Stimulated activated CD8-positive, alpha-beta memory T cell treated with anti-CD3 and anti-CD28 coated beads, Interleukin-12 subunit alpha, Interleukin-12 subunit beta, amount 100 ng/mL, for 4 hours (primary cell): ENCODE results near the gene ZBED1.
"Not testable (repeated sequence)": the region's sequence is repeated elsewhere in the genome, so short reads cannot be mapped to it uniquely, and the experiment has no call there.

Source experiments
- DNase-seq: peaks from one replicate; pipeline ENCODE4 v3.0.0-alpha.2; 2020; ENCODE audit warnings: low read depth

ZBED1 gene

DNA sequence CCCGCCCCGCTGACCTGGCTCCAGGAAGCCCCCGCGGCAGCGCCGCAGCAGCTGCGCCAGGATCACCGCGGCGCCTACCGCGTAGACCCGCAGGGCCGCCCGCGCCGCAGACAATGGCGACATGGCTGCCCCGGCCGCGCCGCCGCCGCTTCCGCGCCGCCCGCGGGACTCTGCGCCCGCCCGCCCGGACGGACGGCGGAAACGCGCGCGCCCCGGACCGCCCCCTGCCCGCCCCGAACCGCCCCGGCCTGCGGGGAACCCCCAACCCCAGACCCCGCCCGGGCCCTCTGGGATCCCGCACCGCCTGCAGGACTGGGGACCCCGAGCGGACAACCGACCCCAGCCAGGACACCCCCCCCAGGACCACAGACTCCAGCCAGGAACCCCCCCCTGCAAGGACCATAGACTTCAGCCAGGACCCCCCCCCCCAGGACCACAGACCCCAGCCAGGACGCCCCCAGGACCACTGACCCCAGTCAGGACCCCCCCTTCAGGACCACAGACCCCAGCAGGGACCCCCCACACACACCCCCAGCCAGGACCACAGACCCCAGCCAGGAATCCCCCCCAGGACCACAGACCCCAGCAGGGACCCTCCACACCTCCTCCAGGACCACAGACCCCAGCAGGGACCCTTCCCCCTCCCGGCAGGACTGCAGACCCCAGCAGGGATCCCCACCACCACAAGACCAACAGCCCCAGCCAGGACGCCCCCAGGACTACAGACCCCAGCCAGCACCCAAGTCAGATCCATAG, at the start of gene ZBED1, which contains the start of gene DHRSX:
TSS of gene ZBED1 (minus strand) at position 174 of the 756 bp plus-strand sequence. CDS start 10,257 bp downstream, outside the sequence.
TSS of gene DHRSX (minus strand) at position 174 of the 756 bp plus-strand sequence. CDS start at position 123, 51 bp downstream.
- peak; percentile 17 for DNase-seq

DNA sequence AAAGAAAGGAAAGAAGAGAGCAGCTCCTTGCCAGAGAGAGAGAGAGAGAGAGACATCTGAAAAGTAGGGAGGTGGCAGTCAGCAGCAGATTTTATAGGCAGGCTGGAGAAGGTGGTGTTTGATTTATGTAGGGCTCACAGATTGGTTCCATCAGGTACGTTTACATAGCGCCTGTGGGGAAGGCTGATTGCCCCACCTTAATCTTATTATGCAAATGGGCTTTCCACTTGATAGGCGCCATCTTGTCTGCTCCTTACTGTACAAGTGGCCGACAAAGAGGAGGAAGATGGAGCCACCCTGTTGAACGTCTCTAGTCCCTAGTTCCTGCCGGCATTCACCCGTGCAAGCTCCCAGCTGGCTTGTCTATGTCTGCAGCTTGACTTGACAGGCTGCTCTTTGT, 49.1 kb upstream of the ZBED1 start:
- DNase-seq: no peak

DNA sequence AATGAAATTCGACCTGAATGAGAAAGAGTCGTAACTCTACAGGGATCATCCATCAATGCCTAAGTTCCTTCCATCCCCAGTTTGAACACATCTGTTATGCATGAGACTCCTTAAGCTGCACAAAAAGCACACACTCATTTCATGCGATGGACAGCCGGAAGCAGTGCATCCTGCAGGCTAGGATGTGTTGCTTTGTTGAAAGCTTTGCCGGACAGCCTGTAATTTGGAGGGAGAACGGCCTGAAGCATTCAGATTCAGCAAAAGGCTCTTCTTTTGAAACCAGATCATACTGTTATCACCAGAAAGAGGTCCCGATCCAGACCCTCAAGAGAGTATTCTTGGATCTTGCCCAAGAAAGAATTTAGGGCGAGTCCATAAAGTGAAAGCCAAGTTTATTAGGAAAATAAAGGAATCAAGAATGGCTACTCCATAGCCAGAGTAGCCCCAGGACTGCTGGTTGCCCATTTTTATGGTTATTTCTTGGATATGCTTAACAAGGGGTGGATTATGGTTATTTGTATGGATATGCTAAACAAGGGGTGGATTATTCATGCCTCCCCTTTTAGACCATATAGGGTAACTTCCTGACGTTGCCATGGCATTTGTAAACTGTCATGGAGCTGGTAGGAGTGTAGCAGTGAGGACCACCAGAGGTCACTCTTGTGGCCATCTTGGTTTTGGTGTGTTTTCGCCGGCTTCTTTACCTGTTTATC, 48.1 kb upstream of the ZBED1 start:
- DNase-seq: no peak

DNA sequence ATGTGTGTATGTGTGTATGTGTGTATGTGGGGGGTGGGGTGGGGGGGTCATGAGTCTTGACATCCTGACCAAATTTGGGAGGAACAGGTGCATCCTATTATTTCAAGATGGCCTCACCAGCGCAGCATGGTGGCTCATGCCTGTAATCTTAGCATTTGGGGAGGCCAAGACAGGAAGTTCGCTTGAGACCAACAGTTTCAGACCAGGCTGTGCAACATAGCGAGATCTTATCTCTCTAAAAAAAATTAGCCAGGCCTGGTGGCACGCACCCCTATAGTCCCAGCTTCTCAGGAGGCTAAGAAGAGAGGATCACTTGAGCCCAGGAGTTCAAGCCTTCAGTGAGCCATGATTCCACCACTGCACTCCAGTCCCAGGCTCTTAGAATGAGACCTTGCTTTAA, 47.0 kb upstream of the ZBED1 start:
- DNase-seq: no peak

DNA sequence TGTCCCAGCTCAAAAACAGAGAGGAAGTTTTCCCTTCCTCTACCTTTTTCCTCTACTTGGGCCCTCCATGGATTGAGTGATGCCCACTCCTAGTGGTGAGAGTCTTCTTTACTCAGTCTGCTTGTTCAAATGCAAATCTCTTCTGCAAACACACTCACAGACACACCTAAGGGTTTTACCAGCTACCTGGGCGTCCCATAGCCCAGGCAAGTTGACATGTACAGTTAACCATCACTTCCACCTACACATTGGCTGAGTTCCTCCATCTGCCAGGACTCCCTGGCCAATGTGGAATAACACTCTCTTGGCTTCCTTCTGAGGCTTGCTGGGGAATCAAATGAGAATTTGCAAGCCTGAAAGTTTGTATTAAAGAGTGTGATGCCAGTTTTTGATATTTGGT, 45.7 kb upstream of the ZBED1 start:
- no peak for DNase-seq

DNA sequence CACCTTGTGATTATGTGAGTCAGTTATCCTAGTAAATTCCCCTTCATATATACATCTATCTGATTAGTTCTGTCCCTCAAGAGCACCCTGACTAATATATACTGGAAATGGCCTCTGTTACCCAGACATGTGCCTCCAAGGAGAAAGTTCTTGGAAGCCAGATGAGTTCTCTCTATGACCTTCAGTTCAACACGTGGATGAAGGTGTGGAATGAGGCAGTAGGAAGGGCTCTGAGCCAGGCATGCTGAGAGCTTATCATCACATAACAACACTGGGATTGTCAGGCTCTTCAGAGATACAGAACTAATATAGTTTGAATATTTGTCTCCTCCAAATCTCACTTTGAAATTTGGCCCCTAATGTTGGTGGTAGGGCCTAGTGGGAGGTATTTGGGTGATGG, 44.4 kb upstream of the ZBED1 start:
- no peak for DNase-seq

DNA sequence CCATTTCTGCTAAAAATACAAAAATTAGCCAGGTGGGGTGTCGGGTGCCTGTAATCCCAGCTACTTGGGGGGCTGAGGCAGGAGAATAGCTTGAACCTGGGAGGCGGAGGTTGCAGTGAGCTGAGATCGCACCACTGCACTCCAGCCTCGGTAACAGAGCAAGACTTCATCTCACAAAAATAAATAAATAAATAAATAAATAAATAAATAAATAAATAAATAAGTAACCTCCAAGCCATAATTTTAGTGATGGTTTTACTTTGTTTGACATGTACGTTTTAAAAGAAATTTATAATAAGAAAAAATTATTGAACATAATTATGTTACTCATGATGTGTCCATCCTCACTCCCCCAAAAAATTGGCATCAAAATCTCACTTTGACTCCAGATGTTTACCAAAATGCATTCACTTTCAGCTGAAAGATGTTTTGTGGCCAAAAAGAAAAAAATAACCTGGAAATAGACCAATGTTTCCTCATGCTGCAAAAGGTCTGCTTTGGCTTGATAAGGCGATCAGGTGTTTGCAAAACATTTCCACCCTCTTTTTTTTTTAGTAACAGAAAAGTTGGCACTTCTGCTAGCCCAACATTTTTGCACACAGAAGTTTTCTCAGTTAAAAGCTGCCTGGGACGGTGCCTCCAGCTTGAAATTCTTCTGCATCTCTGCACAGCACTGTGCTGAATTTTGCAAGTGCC, 42.2 kb upstream of the ZBED1 start:
- DNase-seq: no peak

DNA sequence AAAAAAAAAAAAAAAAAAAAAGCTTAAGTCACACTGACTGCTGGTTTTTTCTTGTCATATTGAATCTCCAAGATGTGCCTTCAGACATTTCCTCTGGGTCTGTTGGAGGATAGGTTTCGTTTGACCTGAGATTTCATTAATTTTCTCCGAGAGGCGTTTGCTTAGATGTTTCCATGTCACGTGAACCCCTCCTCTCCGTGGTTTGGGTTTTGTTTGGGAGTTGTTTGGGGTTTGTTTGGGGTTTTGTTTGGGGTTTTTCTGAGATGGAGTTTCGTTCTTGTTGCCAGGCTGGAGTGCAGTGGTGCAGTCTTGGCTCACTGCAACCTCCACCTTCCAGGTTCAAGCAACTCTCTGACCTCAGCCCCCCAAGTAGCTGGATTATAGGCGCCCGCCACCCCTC, 40.8 kb upstream of the ZBED1 start:
- no peak for DNase-seq

DNA sequence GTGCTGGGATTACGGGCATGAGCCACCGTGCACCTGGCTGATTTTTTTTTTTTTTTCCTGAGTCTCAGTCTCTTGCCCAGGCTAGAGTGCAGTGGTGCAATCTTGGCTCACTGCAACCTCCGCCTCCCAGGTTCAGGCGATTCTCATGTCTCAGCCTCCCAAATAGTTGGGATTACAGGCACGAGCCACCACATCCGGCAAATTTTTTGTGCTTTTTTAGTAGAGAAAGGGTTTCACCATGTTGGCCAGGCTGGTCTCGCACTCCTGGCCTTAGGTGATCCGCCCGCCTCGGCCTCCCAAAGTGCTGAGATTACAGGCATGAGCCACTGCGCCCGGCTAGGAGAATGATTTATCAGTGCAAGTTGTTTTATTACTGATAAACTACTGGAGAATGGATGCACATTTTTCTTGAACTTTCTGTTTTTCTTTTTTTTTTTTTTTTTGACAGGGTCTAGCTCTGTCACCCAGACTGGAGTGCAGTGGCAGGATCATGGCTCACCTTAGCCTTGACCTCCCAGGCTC, 39.7 kb upstream of the ZBED1 start:
- no peak for DNase-seq

DNA sequence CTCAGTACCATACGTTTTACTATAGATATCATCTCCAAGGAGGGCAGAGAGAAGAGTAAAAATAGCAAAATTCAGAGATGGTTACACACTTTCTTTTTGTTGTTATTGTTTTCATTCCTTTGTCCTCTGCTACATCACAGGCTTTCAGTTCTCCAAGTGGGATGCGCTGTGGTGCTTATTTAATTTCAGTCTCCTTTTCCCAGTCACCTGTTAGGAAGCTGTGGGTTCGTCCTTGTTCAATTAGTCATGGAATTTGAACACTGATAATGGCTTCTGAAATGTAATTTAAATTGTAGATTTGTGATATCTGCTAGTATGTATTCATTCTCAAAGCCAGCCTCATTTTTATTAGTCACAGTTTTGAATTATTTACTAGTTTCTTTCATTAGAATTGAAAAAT, 38.8 kb upstream of the ZBED1 start:
- no peak for DNase-seq

DNA sequence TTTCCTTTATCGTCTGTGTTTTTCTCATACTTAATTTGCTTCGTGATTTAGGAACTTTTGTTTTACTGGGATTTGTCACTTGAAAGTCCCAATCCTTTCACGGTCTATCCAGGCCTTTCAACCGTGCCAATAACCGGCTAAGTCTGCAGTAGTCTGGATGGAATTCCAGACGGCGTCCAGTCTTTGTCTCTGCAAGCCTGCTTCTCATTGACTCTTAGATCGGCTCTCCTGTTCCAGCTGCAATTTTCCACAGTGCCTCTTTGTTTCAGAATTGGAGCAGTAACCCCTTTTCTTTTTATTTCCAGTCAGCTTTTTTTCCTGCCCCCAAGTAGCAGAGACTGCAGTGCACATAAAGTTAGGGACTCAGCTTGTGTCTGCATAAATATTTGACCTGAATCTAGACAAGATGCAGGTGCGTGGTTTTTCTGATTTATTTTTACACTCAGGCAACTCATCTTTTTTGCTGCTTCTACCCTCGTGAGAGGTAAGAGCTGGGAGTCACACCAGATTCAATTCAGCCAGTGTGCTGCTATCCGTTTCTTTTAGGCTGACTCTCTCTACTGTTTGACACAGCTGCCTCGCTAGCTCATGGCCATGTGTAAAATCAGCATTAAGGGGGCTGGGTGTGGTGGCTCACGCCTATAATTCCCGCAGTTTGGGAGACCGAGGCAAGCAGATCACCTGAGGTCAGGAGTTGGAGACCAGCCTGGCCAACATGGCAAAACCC, 37.4 kb upstream of the ZBED1 start:
- DNase-seq: no peak

DNA sequence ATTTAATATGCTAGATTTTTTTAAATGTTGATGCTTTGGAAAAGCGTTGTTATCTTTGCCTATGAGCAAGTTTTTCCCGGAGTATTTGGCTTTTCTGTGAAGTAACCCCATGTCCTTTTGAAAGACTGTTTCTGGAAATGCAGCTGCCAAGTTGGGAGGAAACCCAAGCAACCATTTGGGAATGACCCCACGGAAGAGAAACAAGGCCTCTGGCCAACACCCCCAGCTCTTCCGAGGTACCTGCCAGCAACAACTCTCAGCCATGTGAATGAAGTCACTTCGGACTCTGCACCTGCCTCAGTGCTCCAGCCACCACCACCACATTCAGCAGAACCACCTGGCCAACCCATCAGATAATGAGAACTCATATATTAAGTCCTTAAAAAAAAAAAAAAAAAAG, 36.2 kb upstream of the ZBED1 start:
- DNase-seq: no peak

DNA sequence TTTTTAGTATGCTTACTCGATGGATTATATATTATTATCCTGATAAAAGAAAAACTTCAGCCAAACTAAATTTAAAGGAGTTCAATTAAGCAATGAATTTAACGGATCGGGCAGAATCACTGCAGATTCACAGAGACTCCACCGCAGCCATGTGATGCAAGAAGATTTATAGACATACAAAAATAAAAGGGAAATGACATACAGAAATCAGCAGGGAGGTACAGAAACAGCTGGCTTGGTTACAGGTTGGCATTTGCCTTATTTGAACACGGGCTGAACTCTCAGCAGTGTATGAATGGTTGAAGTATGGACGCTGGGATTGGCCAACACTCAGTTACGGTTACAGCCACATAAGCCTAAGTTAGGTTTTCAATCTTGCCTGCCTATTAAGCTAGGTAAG, 35.4 kb upstream of the ZBED1 start:
- DNase-seq: no peak

DNA sequence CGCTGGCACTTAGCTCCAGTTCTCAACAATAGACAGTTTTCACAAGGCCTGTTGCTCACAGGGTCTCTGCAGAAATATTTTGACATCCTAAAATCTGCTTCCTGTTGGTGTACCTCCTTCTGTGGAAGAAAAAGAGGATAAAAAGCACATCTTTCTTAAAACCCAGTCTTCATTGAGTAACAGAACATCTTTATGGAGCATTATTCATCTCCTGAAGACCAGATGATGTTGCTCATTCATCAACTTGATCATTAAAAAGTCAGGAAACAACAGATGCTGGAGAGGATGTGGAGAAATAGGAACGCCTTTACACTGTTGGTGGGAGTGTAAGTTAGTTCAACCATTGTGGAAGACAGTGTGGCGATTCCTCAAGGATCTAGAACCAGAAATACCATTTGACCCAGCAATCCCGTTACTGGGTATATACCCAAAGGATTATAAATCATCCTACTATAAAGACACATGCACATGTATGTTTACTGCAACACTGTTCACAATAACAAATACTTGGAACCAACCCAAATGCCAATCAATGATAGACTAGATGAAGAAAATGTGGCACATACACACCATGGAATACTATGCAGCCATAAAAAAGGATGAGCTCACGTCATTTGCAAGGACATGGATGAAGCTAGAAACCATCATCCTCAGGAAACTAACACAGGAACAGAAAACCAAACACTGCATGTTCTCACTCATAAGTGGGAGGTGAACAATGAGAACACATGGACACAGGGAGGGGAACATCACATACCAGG, 33.7 kb upstream of the ZBED1 start:
- DNase-seq: not testable (repeated sequence)

DNA sequence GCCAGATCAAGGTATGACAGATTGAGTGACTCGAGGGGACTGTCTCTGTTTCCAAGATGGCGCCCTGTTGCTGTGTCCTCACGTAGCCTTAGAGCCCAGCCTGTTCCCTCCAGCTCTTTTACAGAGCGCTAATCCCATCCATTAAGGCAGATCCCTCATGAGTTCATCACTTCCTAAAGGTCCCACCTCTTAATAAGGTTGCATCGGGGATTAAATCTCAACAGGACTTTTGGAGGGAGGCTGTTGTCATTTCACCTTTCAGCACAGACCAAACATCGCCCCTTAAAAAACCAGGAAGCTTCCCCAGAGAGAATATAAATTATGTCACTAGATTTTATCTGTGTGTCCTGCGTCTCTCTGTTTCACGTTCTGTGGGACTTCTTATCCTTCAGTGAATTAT, 32.6 kb upstream of the ZBED1 start:
- no peak for DNase-seq

DNA sequence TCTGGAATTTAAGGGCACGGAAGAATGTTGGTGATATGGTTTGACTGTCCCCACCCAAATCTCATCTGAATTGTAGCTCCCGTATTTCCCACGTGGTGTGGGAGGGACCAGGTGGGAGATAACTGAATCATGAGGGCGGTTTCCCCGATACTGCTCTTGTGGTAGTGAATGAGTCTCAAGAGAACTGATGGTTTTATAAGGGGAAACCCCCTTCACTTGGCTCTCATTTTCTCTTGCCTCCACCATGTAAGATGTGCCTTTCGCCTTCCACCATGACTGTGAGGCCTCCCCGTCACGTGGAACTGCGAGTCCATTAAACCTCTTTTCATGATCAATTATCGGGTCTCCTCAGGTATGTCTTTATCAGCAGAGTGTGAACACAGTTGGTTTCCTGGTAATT, 25.6 kb upstream of the ZBED1 start:
- DNase-seq: no peak

DNA sequence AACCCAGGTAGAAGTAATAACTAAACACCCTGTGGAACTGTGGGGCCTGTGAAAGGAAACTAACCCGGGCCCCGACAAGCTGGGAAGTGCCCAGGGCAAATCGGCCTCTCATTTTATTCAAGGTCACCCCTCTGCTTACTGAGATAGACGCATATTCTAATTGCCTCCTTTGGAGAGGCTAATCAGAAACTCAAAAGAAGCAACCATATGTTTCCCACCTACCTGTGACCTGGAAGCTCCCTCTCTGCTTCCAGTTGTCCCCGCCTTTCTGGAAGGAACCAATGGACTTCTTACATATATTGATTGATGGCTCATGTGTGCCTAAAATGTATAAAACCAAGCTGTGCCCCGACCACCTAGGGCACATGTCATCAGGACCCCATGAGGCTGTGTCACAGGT, 23.1 kb upstream of the ZBED1 start:
- DNase-seq: no peak

DNA sequence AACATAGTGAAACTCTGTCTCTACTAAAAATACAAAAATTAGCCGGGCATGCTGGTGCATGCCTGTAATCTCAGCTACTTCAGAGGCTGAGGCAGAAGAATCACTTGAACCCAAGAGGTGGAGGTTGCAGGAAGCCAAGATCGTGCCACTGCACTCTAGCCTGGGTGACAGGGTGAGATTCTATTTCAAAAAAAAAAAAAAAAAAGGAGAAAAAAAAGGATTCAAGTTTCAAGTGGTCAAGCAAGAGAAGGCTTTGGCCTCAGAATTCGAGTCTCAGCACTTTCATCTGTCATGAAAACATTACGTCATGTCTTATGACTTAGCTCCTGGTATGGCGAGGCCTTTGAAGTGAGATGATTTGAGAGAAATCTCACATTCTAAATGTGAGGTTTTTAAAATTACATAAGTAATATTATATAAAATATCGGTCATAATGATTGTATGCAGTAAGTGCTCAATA, 21.2 kb upstream of the ZBED1 start:
- DNase-seq: no peak

DNA sequence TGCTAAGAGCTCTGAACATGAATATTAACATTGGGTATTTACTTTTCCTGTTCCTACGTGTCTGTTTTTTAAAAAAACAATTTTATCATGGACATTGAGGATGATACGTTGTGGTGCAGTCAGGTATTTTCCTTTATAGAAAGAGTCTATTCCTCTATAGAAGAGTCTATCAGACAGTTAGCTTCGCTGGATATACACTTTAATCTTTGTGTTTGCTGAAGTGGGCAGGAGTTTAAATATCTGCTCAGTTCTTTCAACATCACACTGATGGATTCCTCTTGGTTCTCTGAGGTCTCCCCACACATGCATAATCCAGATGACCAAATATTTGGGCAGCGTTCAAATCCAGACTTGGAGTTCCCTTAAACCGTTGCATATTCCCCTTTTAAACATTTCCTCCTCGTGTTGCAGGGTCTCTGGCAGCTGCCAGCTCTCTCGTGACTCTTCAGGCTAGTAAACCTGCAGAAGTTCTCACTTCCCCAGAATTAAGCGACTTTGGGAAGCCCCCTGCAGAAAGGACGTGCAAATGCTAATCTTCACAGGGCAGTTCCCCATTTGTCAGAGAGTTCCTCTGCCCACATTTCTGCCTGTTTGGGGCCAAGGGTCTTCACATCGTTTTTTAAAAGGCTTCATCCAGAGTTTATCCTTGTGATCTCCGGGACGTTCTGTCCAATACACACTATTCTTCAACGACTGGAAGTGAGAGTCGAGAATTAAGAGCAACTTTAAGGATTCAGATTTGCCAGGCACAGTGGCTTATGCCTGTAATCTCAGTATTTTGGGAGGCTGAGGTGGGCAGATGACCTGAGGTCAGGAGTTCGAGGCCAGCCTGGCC, 20.5 kb upstream of the ZBED1 start:
- DNase-seq: no peak

DNA sequence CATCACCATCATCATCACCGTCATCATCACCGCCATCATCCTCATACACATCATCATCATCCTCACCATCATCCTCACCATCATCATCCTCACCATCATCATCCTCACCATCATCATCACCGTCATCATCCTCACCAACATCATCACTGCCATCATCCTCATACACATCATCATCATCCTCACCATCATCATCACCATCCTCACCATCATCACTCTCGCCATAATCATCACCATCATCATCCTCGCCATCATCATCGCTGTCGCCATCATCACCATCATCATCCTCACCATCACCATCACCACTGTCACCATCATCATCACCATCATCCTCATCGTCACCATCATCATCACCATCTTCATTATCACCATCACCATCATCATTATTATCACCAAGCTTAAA, 19.8 kb upstream of the ZBED1 start:
- no peak for DNase-seq
